GM23248 (cell line): ENCODE measurements around the gene RAB38.

Source experiments
- EZH2 ChIP-seq: fragments of 200-600 bp; sonication (generic); IDR thresholded peaks from 2 replicates; pipeline ENCODE4 v1.6.1; 2018; ENCODE audit warnings: antibody characterized with exemption, mild to moderate bottlenecking; ENCODE audit not compliant: insufficient read depth, poor library complexity, severe bottlenecking
- EZH2phosphoT487 ChIP-seq: fragments of 200-600 bp; sonication (generic); IDR thresholded peaks from 2 replicates; pipeline ENCODE4 v1.6.1; 2018; ENCODE audit warnings: antibody characterized with exemption, moderate library complexity, mild to moderate bottlenecking, low read depth; ENCODE audit not compliant: insufficient read depth

GRCh38 chr11:88195908-88196307 lies 20.7 kb upstream of the RAB38 start:
- TF ChIP-seq EZH2phosphoT487 = no peak
- no peak for TF ChIP-seq EZH2
